ENCODE measurements around the gene SRP54.
"Not testable (repeated sequence)": the region's sequence is repeated elsewhere in the genome, so short reads cannot be mapped to it uniquely, and the experiment has no call there.

Gene SRP54

DNA sequence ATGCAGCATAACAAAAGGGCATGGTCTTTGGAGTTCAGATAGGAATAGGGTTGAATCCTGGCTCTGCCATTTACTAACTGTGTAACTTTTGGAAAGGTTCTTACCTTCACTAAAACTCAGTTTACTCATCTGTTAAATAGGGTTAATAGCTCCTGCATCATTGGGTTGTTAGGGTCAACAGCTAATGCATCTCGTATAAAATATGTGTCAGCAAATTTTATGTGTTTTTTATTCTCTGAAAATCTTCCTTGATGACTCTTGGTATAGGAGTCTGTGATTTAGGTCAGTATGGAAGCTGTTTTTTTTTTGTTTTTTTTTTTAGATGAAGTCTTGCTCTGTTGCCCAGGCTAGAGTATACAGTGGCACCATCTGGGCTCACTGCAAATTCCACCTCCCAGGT, 36.1 kb upstream of the SRP54 start:
- TF ChIP-seq, protein P1, sequence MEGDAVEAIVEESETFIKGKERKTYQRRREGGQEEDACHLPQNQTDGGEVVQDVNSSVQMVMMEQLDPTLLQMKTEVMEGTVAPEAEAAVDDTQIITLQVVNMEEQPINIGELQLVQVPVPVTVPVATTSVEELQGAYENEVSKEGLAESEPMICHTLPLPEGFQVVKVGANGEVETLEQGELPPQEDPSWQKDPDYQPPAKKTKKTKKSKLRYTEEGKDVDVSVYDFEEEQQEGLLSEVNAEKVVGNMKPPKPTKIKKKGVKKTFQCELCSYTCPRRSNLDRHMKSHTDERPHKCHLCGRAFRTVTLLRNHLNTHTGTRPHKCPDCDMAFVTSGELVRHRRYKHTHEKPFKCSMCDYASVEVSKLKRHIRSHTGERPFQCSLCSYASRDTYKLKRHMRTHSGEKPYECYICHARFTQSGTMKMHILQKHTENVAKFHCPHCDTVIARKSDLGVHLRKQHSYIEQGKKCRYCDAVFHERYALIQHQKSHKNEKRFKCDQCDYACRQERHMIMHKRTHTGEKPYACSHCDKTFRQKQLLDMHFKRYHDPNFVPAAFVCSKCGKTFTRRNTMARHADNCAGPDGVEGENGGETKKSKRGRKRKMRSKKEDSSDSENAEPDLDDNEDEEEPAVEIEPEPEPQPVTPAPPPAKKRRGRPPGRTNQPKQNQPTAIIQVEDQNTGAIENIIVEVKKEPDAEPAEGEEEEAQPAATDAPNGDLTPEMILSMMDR (IDR thresholded peaks at IDR 0.05; ENCODE audit: insufficient read depth, low read depth, low read length, missing control alignments) = no peak
- DNase-seq (ENCODE audit: low read depth) = no peak
- H3K4me3 ChIP-seq (ENCODE audit: low read length) = no peak overlapping the region

GRCh38 chr14:34951286-34951685, 31.5 kb upstream of the SRP54 start:
- H3K4me3 ChIP-seq (ENCODE audit: low read length) = no peak overlapping the region
- DNase-seq (ENCODE audit: low read depth) = no peak
- TF ChIP-seq, protein P1 (IDR thresholded peaks at IDR 0.05; ENCODE audit: insufficient read depth, low read depth, low read length, missing control alignments) = no peak

GRCh38 chr14:34956931-34957330, 25.9 kb upstream of the SRP54 start:
- TF ChIP-seq, protein P1 (IDR thresholded peaks at IDR 0.05; ENCODE audit: insufficient read depth, low read depth, low read length, missing control alignments) = no peak
- DNase-seq (ENCODE audit: low read depth) = no peak
- no peak overlapping the region for H3K4me3 ChIP-seq (ENCODE audit: low read length)

GRCh38 chr14:34957771-34958286, 25.0 kb upstream of the SRP54 start:
- H3K4me3 ChIP-seq (ENCODE audit: low read length) = no peak overlapping the region
- DNase-seq (ENCODE audit: low read depth) = no peak
- TF ChIP-seq, protein P1 (IDR thresholded peaks at IDR 0.05; ENCODE audit: insufficient read depth, low read depth, low read length, missing control alignments) = no peak

DNA sequence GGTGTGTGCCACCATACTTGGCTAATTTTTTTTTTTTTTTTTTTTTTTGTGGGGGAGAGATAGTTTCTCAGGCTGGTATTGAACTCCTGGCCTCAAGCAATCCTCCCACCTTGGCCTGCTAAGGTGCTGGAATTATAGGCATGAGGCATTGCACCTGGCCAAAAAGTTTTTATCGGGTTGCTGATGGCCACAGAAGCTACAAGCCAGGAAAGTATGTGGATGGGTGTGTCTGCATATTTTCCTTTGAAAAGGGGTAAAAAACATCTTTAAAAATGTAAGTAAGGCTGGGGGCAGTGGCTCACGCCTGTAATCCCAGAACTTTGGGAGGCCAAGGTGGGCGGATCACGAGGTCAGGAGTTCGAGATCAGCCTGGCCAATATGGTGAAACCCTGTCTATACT, 20.7 kb upstream of the SRP54 start:
- not testable (repeated sequence) for H3K4me3 ChIP-seq (ENCODE audit: low read length); DNase-seq (ENCODE audit: low read depth)

- TF ChIP-seq, protein P1 (IDR thresholded peaks at IDR 0.05; ENCODE audit: insufficient read depth, low read depth, low read length, missing control alignments) = no peak
Observed at GRCh38 chr14:34964977-34965764, 17.6 kb upstream of the SRP54 start.

GRCh38 chr14:34965912-34966311, 16.9 kb upstream of the SRP54 start:
- TF ChIP-seq, protein P1 (IDR thresholded peaks at IDR 0.05; ENCODE audit: insufficient read depth, low read depth, low read length, missing control alignments) = no peak
- H3K4me3 ChIP-seq (ENCODE audit: low read length) = no peak overlapping the region

More at GRCh38 chr14:34964977-34965764, 17.6 kb upstream of the SRP54 start:
- no peak overlapping the region for H3K4me3 ChIP-seq (ENCODE audit: low read length)
- no peak for DNase-seq (ENCODE audit: low read depth)

More at GRCh38 chr14:34965912-34966311, 16.9 kb upstream of the SRP54 start:
- DNase-seq (ENCODE audit: low read depth) = no peak
